Epithelial cell of prostate (primary cell): Measurements from ENCODE around the gene CHKA.
A peak's percentile ranks its signal among the peaks of the same experiment; 100 is the strongest.

ENCODE experiments used
- DNase-seq: peaks from one replicate; pipeline ENCODE4 v3.0.0-alpha.2; 2011; ENCODE audit warnings: low read depth, low spot score
- H3K27ac ChIP-seq: fragments of 450-650 bp; 2 replicates; pipeline ENCODE4 v1.5.1; 2017; ENCODE audit warnings: mild to moderate bottlenecking

CHKA gene

GRCh38 chr11:68049509-68050370, 71.4 kb downstream of the CHKA start:
- H3K27ac ChIP-seq = no peak overlapping the region
- DNase-seq = no peak

GRCh38 chr11:68048681-68049508, 72.3 kb downstream of the CHKA start:
- no peak for DNase-seq
- H3K27ac ChIP-seq = no peak overlapping the region

- H3K27ac ChIP-seq = no peak overlapping the region
- DNase-seq = no peak
These were observed 73.5 kb downstream of the CHKA start for GRCh38 chr11:68047437-68048290.

- no peak overlapping the region for H3K27ac ChIP-seq
- no peak for DNase-seq
These were observed 76.3 kb downstream of the CHKA start for GRCh38 chr11:68044898-68045351.

GRCh38 chr11:68044145-68044813, 76.9 kb downstream of the CHKA start:
- no peak overlapping the region for H3K27ac ChIP-seq
- no peak for DNase-seq

DNA sequence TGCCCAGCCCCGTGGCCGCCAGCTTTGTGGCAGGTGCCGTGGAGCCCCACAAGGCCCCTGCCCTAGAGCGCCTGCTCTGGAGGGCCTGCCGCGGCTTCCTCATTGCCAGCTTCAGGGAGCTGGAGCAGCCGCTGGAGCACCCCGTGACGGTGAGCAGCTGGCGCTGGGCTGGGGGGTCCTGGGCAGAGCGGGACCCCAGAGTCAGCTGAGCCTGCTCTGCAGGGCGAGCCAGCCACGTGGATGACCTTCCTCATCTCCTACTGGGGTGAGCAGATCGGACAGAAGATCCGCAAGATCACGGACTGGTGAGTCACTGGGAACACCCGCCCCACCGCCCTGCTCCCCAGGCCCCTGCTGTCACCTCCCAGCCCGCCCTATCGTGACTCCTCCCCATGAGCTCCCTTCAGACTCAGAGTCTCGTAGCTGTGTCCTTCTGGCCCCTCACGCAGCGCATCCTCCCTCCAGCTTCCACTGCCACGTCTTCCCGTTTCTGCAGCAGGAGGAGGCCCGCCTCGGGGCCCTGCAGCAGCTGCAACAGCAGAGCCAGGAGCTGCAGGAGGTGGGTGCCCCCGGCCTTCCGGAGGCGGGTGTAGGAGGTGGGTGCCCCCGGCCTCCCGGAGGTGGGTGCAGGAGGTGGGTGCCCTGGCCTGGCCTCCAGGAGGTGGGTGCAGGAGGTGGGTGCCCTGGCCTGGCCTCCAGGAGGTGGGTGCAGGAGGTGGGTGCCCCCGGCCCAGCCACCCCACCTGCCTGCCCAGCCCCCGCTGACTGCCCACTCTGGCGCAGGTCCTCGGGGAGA, 77.6 kb downstream of the CHKA start:
- DNase-seq = no peak

GRCh38 chr11:68043029-68043348, 78.2 kb downstream of the CHKA start:
- DNase-seq = no peak
- no peak overlapping the region for H3K27ac ChIP-seq

More for the DNA sequence above, 77.6 kb downstream of the CHKA start:
- no peak overlapping the region for H3K27ac ChIP-seq

DNA sequence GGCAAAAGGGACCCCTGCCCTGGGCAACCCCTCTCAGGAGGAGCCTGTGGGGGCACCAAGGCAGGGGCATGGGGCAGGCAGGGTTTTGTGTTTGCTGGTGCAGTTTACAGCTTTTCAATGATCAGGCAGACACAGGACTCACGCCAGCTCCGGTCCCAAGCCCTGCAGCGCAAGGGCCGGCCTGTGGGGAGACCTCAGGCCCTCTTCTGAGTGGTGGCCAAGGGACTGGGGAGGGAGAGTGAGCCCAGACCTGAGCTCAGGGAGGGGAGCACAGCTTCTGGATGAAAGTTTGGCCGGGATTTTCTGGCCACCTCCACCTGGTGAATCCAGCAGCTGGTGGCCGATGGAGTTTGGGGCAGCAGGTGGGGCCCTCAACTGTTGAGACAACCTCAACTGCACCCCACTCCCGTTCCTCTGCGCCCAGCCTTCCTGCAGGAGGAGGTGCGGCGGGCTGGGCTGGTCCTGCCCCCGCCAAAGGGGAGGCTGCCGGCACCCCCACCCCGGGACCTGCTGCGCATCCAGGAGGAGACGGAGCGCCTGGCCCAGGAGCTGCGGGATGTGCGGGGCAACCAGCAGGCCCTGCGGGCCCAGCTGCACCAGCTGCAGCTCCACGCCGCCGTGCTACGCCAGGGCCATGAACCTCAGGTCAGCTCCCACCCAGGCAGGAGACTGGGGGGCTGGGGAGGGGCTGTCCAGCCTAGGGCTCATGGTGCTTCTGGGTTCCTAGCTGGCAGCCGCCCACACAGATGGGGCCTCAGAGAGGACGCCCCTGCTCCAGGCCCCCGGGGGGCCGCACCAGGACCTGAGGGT, 78.8 kb downstream of the CHKA start:
- no peak overlapping the region for H3K27ac ChIP-seq

GRCh38 chr11:68041617-68042218, 79.5 kb downstream of the CHKA start:
- no peak overlapping the region for H3K27ac ChIP-seq
- DNase-seq = no peak

More for the DNA sequence above, 78.8 kb downstream of the CHKA start:
- no peak for DNase-seq

- DNase-seq = no peak
These were observed 80.1 kb downstream of the CHKA start for GRCh38 chr11:68040957-68041591.

GRCh38 chr11:68040101-68040956, 80.9 kb downstream of the CHKA start:
- H3K27ac ChIP-seq = peak overlapping the region; percentile 45
- no peak for DNase-seq

More at GRCh38 chr11:68040957-68041591, 80.1 kb downstream of the CHKA start:
- H3K27ac ChIP-seq = peak overlapping the region; percentile 45

DNA sequence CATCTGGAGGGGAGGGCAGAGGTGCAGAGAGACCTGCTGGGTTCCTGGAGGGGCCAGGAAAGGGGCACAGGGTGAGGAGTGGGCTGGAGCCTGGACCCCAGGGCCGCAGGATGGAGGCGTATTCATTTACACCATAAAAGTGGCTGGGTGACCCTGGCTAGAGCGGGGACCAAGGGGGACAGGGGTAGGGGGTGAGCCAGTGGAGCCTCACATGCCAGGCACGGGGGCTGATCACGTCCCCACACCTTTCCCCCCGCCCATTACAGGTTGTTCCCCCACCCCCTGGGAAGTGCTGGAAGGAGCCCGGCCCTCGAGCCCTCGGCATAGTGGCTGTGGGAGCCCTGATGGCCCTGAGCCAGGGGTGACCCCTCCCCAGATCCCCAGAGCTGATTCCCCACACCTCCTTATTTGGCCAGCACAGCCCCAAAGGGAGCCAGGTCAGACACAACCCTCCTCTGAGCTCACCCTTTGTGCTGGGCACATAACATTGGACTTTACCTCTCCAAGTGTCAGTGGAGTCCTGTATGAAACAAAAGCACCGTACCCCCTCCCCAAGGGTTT, 81.6 kb downstream of the CHKA start:
- peak overlapping the region; percentile 45 for H3K27ac ChIP-seq
- no peak for DNase-seq

- DNase-seq = no peak
- peak within 1 kb of the TSS; percentile 45 for H3K27ac ChIP-seq
These were observed 82.3 kb downstream of the CHKA start, which contains the start of gene TCIRG1 for GRCh38 chr11:68038718-68039525. TCIRG1 (plus strand) TSS chr11:68039025; CDS start chr11:68041272, 2,247 bp downstream.

GRCh38 chr11:68038226-68038717, 82.9 kb downstream of the CHKA start:
- DNase-seq = no peak
- H3K27ac ChIP-seq = peak overlapping the region; percentile 45
